ENCODE measurements around the gene LOXL1.

LOXL1 gene

GRCh38 chr15:73924171-73924921 is 1.9 kb upstream of the LOXL1 start:
- peaks cover 15% of the 10 kb centered on the region for H3K27me3 Mint-ChIP-seq
- no peak for ATAC-seq
- peaks cover 50% of the 10 kb centered on the region for H3K4me1 Mint-ChIP-seq
- H3K36me3 Mint-ChIP-seq: no peaks in the 10 kb centered on the region
- H3K27ac Mint-ChIP-seq: peak overlapping the region; percentile 10
- H3K4me3 Mint-ChIP-seq: no peak overlapping the region
- H3K9me3 Mint-ChIP-seq: no peaks in the 10 kb centered on the region

GRCh38 chr15:73925848-73926218 is 429 bp upstream of the LOXL1 start:
- Mint-ChIP-seq H3K27ac (no peak overlapping the region), H3K4me1 (peaks cover 42% of the 10 kb centered on the region), H3K4me3 (no peak overlapping the region), H3K9me3 (no peaks in the 10 kb centered on the region), H3K36me3 (no peaks in the 10 kb centered on the region), H3K27me3 (peaks cover 23% of the 10 kb centered on the region)
- ATAC-seq: no peak

- H3K27me3 Mint-ChIP-seq: peaks cover 33% of the 10 kb centered on the region
- no peaks in the 10 kb centered on the region for H3K36me3 Mint-ChIP-seq
- no peaks in the 10 kb centered on the region for H3K9me3 Mint-ChIP-seq
- H3K4me1 Mint-ChIP-seq: peaks cover 35% of the 10 kb centered on the region
- peak overlapping the region; percentile 11 for H3K27ac Mint-ChIP-seq
- H3K4me3 Mint-ChIP-seq: peak overlapping the region; percentile 59
- peak; percentile 9 for ATAC-seq
These were observed 777 bp downstream of the LOXL1 start for GRCh38 chr15:73927003-73927475.

- peaks cover 35% of the 10 kb centered on the region for H3K4me1 Mint-ChIP-seq
- peak; percentile 88 for ATAC-seq
- no peaks in the 10 kb centered on the region for H3K36me3 Mint-ChIP-seq
- H3K4me3 Mint-ChIP-seq: peak overlapping the region; percentile 73
- H3K27ac Mint-ChIP-seq: peak overlapping the region; percentile 11
- H3K27me3 Mint-ChIP-seq: peaks cover 33% of the 10 kb centered on the region
- no peaks in the 10 kb centered on the region for H3K9me3 Mint-ChIP-seq
These were observed 1.4 kb downstream of the LOXL1 start for GRCh38 chr15:73927476-73928240.

- Mint-ChIP-seq H3K4me1 (peaks cover 31% of the 10 kb centered on the region), H3K4me3 (peak overlapping the region; percentile 73), H3K9me3 (no peaks in the 10 kb centered on the region), H3K27me3 (peaks cover 33% of the 10 kb centered on the region), H3K36me3 (no peaks in the 10 kb centered on the region), H3K27ac (peak overlapping the region; percentile 11)
- no peak for ATAC-seq
These were observed 1.9 kb downstream of the LOXL1 start for GRCh38 chr15:73928241-73928579.

GRCh38 chr15:73928971-73929627 is 2.8 kb downstream of the LOXL1 start:
- Mint-ChIP-seq H3K4me3 (peak overlapping the region; percentile 20), H3K36me3 (no peaks in the 10 kb centered on the region), H3K4me1 (peaks cover 22% of the 10 kb centered on the region), H3K27me3 (peaks cover 39% of the 10 kb centered on the region), H3K9me3 (no peaks in the 10 kb centered on the region), H3K27ac (no peak overlapping the region)
- ATAC-seq: no peak

GRCh38 chr15:73930371-73930770 is 4.1 kb downstream of the LOXL1 start:
- peaks cover 13% of the 10 kb centered on the region for H3K4me1 Mint-ChIP-seq
- ATAC-seq: no peak
- no peak overlapping the region for H3K27ac Mint-ChIP-seq
- H3K4me3 Mint-ChIP-seq: no peak overlapping the region
- H3K9me3 Mint-ChIP-seq: no peaks in the 10 kb centered on the region
- H3K36me3 Mint-ChIP-seq: no peaks in the 10 kb centered on the region
- H3K27me3 Mint-ChIP-seq: peaks cover 50% of the 10 kb centered on the region

GRCh38 chr15:73930790-73931281 is 4.6 kb downstream of the LOXL1 start:
- H3K4me3 Mint-ChIP-seq: no peak overlapping the region
- no peaks in the 10 kb centered on the region for H3K36me3 Mint-ChIP-seq
- no peaks in the 10 kb centered on the region for H3K9me3 Mint-ChIP-seq
- peaks cover 9% of the 10 kb centered on the region for H3K4me1 Mint-ChIP-seq
- no peak for ATAC-seq
- H3K27me3 Mint-ChIP-seq: peaks cover 52% of the 10 kb centered on the region
- H3K27ac Mint-ChIP-seq: no peak overlapping the region

GRCh38 chr15:73931441-73931840 is 5.2 kb downstream of the LOXL1 start:
- H3K4me3 Mint-ChIP-seq: no peak overlapping the region
- peaks cover 56% of the 10 kb centered on the region for H3K27me3 Mint-ChIP-seq

GRCh38 chr15:73932381-73933191 is 6.3 kb downstream of the LOXL1 start:
- Mint-ChIP-seq H3K4me1 (peaks cover 8% of the 10 kb centered on the region), H3K9me3 (no peaks in the 10 kb centered on the region), H3K4me3 (no peak overlapping the region), H3K27me3 (peaks cover 67% of the 10 kb centered on the region), H3K27ac (no peak overlapping the region), H3K36me3 (no peaks in the 10 kb centered on the region)
- ATAC-seq: no peak

More at GRCh38 chr15:73931441-73931840, 5.2 kb downstream of the LOXL1 start:
- H3K27ac Mint-ChIP-seq: no peak overlapping the region
- peaks cover 8% of the 10 kb centered on the region for H3K4me1 Mint-ChIP-seq
- ATAC-seq: no peak
- no peaks in the 10 kb centered on the region for H3K9me3 Mint-ChIP-seq
- H3K36me3 Mint-ChIP-seq: no peaks in the 10 kb centered on the region

- Mint-ChIP-seq H3K4me3 (no peak overlapping the region), H3K36me3 (no peaks in the 10 kb centered on the region), H3K27me3 (peaks cover 54% of the 10 kb centered on the region), H3K4me1 (no peaks in the 10 kb centered on the region), H3K9me3 (no peaks in the 10 kb centered on the region), H3K27ac (no peak overlapping the region)
- ATAC-seq: no peak
These were observed 8.0 kb downstream of the LOXL1 start for GRCh38 chr15:73934281-73934680.

- ATAC-seq: no peak
- H3K27ac Mint-ChIP-seq: no peak overlapping the region
- no peaks in the 10 kb centered on the region for H3K4me1 Mint-ChIP-seq
- no peaks in the 10 kb centered on the region for H3K36me3 Mint-ChIP-seq
- no peaks in the 10 kb centered on the region for H3K9me3 Mint-ChIP-seq
- peaks cover 47% of the 10 kb centered on the region for H3K27me3 Mint-ChIP-seq
- no peak overlapping the region for H3K4me3 Mint-ChIP-seq
These were observed 9.3 kb downstream of the LOXL1 start for GRCh38 chr15:73935547-73935946.

GRCh38 chr15:73936181-73936580 is 9.9 kb downstream of the LOXL1 start:
- Mint-ChIP-seq H3K9me3 (no peaks in the 10 kb centered on the region), H3K27ac (no peak overlapping the region), H3K4me1 (no peaks in the 10 kb centered on the region), H3K4me3 (no peak overlapping the region), H3K27me3 (peaks cover 41% of the 10 kb centered on the region), H3K36me3 (no peaks in the 10 kb centered on the region)
- ATAC-seq: no peak

GRCh38 chr15:73936588-73937290 is 10.5 kb downstream of the LOXL1 start:
- no peaks in the 10 kb centered on the region for H3K9me3 Mint-ChIP-seq
- ATAC-seq: no peak
- H3K27ac Mint-ChIP-seq: no peak overlapping the region
- H3K36me3 Mint-ChIP-seq: no peaks in the 10 kb centered on the region
- H3K4me3 Mint-ChIP-seq: no peak overlapping the region
- H3K27me3 Mint-ChIP-seq: peaks cover 39% of the 10 kb centered on the region
- H3K4me1 Mint-ChIP-seq: peaks cover 3% of the 10 kb centered on the region
